Lung (tissue), 12 donors: Measurements from ENCODE around the gene C9orf85. TPM values are rescaled to one million over a fixed set of nuclear protein-coding genes. Genes with fewer than 3 reads are reported as not detected.
"Not testable (repeated sequence)": the region's sequence is repeated elsewhere in the genome, so short reads cannot be mapped to it uniquely, and the experiment has no call there.

Experiments
- ATAC-seq: fragments of 200-7000 bp; cut with Tn5 transposase; one replicate; pipeline ENCODE4 v1.9.1; 2020; ENCODE audit warnings: moderate number of reproducible peaks; ENCODE audit not compliant: insufficient read depth, low FRiP score
- DNase-seq, 3 donors: peaks; one replicate each; pipeline ENCODE4 v3.0.0-alpha.2; 2013 to 2017
- H3K27ac ChIP-seq, 2 donors: one replicate each; pipeline ENCODE4 v1.5.1; 2013; ENCODE audit warnings: mild to moderate bottlenecking in 2 of 2, moderate library complexity in 2 of 2, control low read depth in 1 of 2, inconsistent platforms in 1 of 2, low read depth in 1 of 2, low read length in 1 of 2
- H3K27me3 ChIP-seq, 3 donors: one replicate each; pipeline ENCODE4 v1.5.1; 2013; ENCODE audit warnings: low read length in 2 of 3; ENCODE audit not compliant: control insufficient read depth in 3 of 3, insufficient read depth in 3 of 3
- H3K36me3 ChIP-seq, 4 donors: one replicate each; pipeline ENCODE4 v1.5.1; 2013; ENCODE audit warnings: low read length in 4 of 4, mild to moderate bottlenecking in 1 of 4, moderate library complexity in 1 of 4; ENCODE audit not compliant: control insufficient read depth in 4 of 4, insufficient read depth in 4 of 4
- H3K4me1 ChIP-seq, 5 donors: one replicate each; pipeline ENCODE4 v1.5.1; 2013; ENCODE audit warnings: low read length in 5 of 5, mild to moderate bottlenecking in 2 of 5, moderate library complexity in 1 of 5; ENCODE audit not compliant: control insufficient read depth in 5 of 5, insufficient read depth in 5 of 5
- H3K4me3 ChIP-seq: one replicate; pipeline ENCODE4 v1.5.1; 2013; ENCODE audit warnings: mild to moderate bottlenecking, control low read depth, moderate library complexity
- H3K9ac ChIP-seq, 2 donors: one replicate each; pipeline ENCODE4 v1.5.1; 2013; ENCODE audit warnings: low read length in 2 of 2, control low read depth in 1 of 2; ENCODE audit not compliant: insufficient read depth in 1 of 2
- H3K9me3 ChIP-seq, 4 donors: one replicate each; pipeline ENCODE4 v1.5.1; 2013; ENCODE audit warnings: low read length in 3 of 4, mild to moderate bottlenecking in 1 of 4, moderate library complexity in 1 of 4; ENCODE audit not compliant: control insufficient read depth in 4 of 4, insufficient read depth in 3 of 4
- WGBS, 2 donors: extraction: QIAGEN DNeasy Blood & Tissue Kit; methylation state at CpG; one replicate each; pipeline ENCODE4 v1.1.7; 2013; 5-methylcytosine and 5-hydroxymethylcytosine counted together
- polyA plus RNA-seq, 2 donors: library from polyadenylated mRNA; stranded (reverse); fragments of 200-250 nt; gene quantifications; one replicate each; pipeline ENCODE4 v1.2.1, GENCODE V29; 2013
- total RNA-seq, 2 donors: library from RNA; depleted of rRNA in 1 of 2; stranded (reverse); fragments of >200 nt in 1 of 2; gene quantifications; one replicate each; pipeline ENCODE4 v1.2.1, GENCODE V29; 2014 to 2021
- TF ChIP-seq, protein P1 (sequence below): IDR thresholded peaks from 2 replicates; pipeline ENCODE4 v1.5.1; 2012; ENCODE audit warnings: mild to moderate bottlenecking; ENCODE audit errors: control extremely low read depth, extremely low read depth
- donor health status: control.
- donor health status: control.
- donor health status: Bipolar disorder and iron deficiency.
- donor health status: healthy.
- donor health status: DM: yes; HTN: yes; CAD: no.

Gene C9orf85
- total and polyA plus RNA-seq, 4 donors = 6.1 to 17.3 (median 7.9) TPM

- TF ChIP-seq, protein P1, sequence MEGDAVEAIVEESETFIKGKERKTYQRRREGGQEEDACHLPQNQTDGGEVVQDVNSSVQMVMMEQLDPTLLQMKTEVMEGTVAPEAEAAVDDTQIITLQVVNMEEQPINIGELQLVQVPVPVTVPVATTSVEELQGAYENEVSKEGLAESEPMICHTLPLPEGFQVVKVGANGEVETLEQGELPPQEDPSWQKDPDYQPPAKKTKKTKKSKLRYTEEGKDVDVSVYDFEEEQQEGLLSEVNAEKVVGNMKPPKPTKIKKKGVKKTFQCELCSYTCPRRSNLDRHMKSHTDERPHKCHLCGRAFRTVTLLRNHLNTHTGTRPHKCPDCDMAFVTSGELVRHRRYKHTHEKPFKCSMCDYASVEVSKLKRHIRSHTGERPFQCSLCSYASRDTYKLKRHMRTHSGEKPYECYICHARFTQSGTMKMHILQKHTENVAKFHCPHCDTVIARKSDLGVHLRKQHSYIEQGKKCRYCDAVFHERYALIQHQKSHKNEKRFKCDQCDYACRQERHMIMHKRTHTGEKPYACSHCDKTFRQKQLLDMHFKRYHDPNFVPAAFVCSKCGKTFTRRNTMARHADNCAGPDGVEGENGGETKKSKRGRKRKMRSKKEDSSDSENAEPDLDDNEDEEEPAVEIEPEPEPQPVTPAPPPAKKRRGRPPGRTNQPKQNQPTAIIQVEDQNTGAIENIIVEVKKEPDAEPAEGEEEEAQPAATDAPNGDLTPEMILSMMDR = no peak
- H3K27ac ChIP-seq = no peak overlapping the region
- ATAC-seq (no peak), DNase-seq (no peak)
- no peak overlapping the region for H3K4me3 ChIP-seq
- 83 to 92% methylated on average over 5 of the region's 5 CpGs for WGBS, 2 donors
- no peaks in the 10 kb centered on the region for H3K4me1 ChIP-seq
- no peaks in the 10 kb centered on the region for H3K9me3 ChIP-seq
- H3K36me3 ChIP-seq = no peaks in the 10 kb centered on the region
- H3K27me3 ChIP-seq = no peaks in the 10 kb centered on the region
- H3K9ac ChIP-seq = no peak overlapping the region
These were observed 95.1 kb downstream of the C9orf85 start for GRCh38 chr9:72006501-72006900.

- not testable (repeated sequence) for H3K4me3 ChIP-seq, H3K4me1 ChIP-seq, H3K36me3 ChIP-seq, H3K9me3 ChIP-seq, H3K27me3 ChIP-seq, H3K27ac ChIP-seq, H3K9ac ChIP-seq, ATAC-seq, DNase-seq
- 90 to 93% methylated on average over 15 to 20 of the region's 20 CpGs for WGBS, 2 donors
These were observed 96.3 kb downstream of the C9orf85 start for GRCh38 chr9:72007726-72008125.

GRCh38 chr9:72012646-72013045 lies 101.2 kb downstream of the C9orf85 start:
- Histone ChIP-seq H3K4me3 (no peak overlapping the region), H3K27ac (no peak overlapping the region), H3K9ac (no peak overlapping the region), H3K4me1 (no peaks in the 10 kb centered on the region), H3K27me3 (no peaks in the 10 kb centered on the region), H3K36me3 (no peaks in the 10 kb centered on the region), H3K9me3 (no peaks in the 10 kb centered on the region)
- TF ChIP-seq, protein P1 = no peak
- 85 to 96% methylated on average over 4 of the region's 4 CpGs for WGBS, 2 donors
- ATAC-seq (no peak), DNase-seq (no peak)

DNA sequence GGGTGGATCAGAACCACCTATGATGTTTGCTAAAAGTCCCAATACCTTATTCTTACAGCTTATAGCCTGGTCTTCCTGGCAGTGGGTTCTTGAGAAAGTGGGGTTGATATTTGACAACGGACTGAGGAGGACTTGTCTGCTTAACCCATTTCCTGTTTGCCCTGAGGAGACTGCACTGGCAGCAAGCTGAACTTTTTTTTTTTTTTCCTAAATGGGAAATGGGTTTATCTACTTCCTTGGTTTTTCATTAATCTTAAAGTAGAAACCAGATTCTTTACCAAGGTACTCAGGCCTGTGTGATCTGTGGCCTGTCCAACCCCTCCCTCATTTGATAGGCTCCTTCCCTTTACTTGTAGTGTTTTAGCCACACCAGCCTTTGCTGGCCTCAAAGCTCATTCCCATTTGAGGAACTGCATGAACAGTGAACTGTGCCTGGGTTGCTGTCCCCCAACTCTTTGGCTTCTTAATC lies 101.9 kb downstream of the C9orf85 start:
- Histone ChIP-seq H3K4me3 (no peak overlapping the region), H3K27ac (no peak overlapping the region), H3K36me3 (no peaks in the 10 kb centered on the region), H3K9me3 (no peaks in the 10 kb centered on the region), H3K9ac (no peak overlapping the region), H3K4me1 (no peaks in the 10 kb centered on the region), H3K27me3 (no peaks in the 10 kb centered on the region)
- TF ChIP-seq, protein P1 = no peak
- peak; percentile 27 for ATAC-seq
- DNase-seq = peak in 1 of 3 donors; percentile 20
- 0 to 3% methylated on average over 1 of the region's 1 CpG for WGBS, 2 donors
